ENCODE measurements around the gene DCDC2B. TPM values are rescaled to one million over a fixed set of nuclear protein-coding genes. Genes with fewer than 3 reads are reported as not detected.

DCDC2B gene
- total and polyA plus RNA-seq, 2 donors from 2014 or later: not detected

GRCh38 chr1:32195972-32196823 lies 12.7 kb upstream of the DCDC2B start:
- DNase-seq (peak in 1 of 5 donors; percentile 22), FAIRE-seq (no peak)
- no peaks in the 10 kb centered on the region for H3K9me3 ChIP-seq (ENCODE audit: control insufficient read depth in 2 of 3, insufficient read depth in 1 of 3, low read length in 3 of 3)
- peaks cover 4 to 11% (median 5%) of the 10 kb centered on the region in 3 donors for H3K4me1 ChIP-seq (ENCODE audit: control insufficient read depth in 2 of 3, insufficient read depth in 2 of 3, low read depth in 1 of 3, low read length in 3 of 3)
- TF ChIP-seq CTCF (IDR thresholded peaks at IDR 0.05; ENCODE audit: borderline replicate concordance, extremely low read depth, insufficient read depth): no peak
- H3K36me3 ChIP-seq (ENCODE audit: control insufficient read depth in 2 of 3, insufficient read depth in 3 of 3, low read length in 3 of 3): peaks cover 6 to 54% (median 38%) of the 10 kb centered on the region in 3 donors
- intact Hi-C loops (cut with DNase I): no loop called here
- no peak overlapping the region for H3K27ac ChIP-seq (ENCODE audit: low read depth in 2 of 2, low read length in 2 of 2)
- no peaks in the 10 kb centered on the region for H3K27me3 ChIP-seq (ENCODE audit: control insufficient read depth, insufficient read depth, low read length)
- H3K9ac ChIP-seq (ENCODE audit: low read length in 3 of 3): no peak overlapping the region
- H3K4me3 ChIP-seq (ENCODE audit: low read length in 3 of 3): no peak overlapping the region

GRCh38 chr1:32197074-32197473 lies 11.8 kb upstream of the DCDC2B start:
- Histone ChIP-seq H3K27ac (ENCODE audit: low read depth in 2 of 2, low read length in 2 of 2) (no peak overlapping the region), H3K4me3 (ENCODE audit: low read length in 3 of 3) (no peak overlapping the region), H3K4me1 (ENCODE audit: control insufficient read depth in 2 of 3, insufficient read depth in 2 of 3, low read depth in 1 of 3, low read length in 3 of 3) (peaks cover 4 to 11% (median 10%) of the 10 kb centered on the region in 3 donors), H3K9ac (ENCODE audit: low read length in 3 of 3) (no peak overlapping the region), H3K27me3 (ENCODE audit: control insufficient read depth, insufficient read depth, low read length) (no peaks in the 10 kb centered on the region), H3K9me3 (ENCODE audit: control insufficient read depth in 2 of 3, insufficient read depth in 1 of 3, low read length in 3 of 3) (no peaks in the 10 kb centered on the region), H3K36me3 (ENCODE audit: control insufficient read depth in 2 of 3, insufficient read depth in 3 of 3, low read length in 3 of 3) (peaks cover 4 to 45% (median 30%) of the 10 kb centered on the region in 3 donors)
- no peak for TF ChIP-seq CTCF (IDR thresholded peaks at IDR 0.05; ENCODE audit: borderline replicate concordance, extremely low read depth, insufficient read depth)
- DNase-seq (peak in 1 of 5 donors; percentile 39), FAIRE-seq (no peak)
- intact Hi-C loops (cut with DNase I): no loop called here

DNA sequence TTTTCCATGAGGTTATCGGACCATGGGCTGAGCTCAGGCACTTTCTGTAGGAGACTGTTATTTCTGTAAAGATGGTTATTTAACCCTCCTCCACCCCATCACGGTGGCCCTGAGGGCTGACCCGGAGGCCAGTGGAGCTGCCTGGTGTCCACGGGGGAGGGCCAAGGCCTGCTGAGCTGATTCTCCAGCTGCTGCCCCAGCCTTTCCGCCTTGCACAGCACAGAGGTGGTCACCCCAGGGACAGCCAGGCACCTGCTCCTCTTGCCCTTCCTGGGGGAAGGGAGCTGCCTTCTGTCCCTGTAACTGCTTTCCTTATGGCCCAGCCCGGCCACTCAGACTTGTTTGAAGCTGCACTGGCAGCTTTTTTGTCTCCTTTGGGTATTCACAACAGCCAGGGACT lies 11.1 kb upstream of the DCDC2B start:
- TF ChIP-seq CTCF (IDR thresholded peaks at IDR 0.05; ENCODE audit: borderline replicate concordance, extremely low read depth, insufficient read depth): no peak
- Histone ChIP-seq H3K4me3 (ENCODE audit: low read length in 3 of 3) (no peak overlapping the region), H3K27me3 (ENCODE audit: control insufficient read depth, insufficient read depth, low read length) (no peaks in the 10 kb centered on the region), H3K9me3 (ENCODE audit: control insufficient read depth in 2 of 3, insufficient read depth in 1 of 3, low read length in 3 of 3) (no peaks in the 10 kb centered on the region), H3K36me3 (ENCODE audit: control insufficient read depth in 2 of 3, insufficient read depth in 3 of 3, low read length in 3 of 3) (peaks cover 4 to 38% (median 23%) of the 10 kb centered on the region in 3 donors), H3K27ac (ENCODE audit: low read depth in 2 of 2, low read length in 2 of 2) (no peak overlapping the region), H3K9ac (ENCODE audit: low read length in 3 of 3) (no peak overlapping the region), H3K4me1 (ENCODE audit: control insufficient read depth in 2 of 3, insufficient read depth in 2 of 3, low read depth in 1 of 3, low read length in 3 of 3) (peaks cover 4 to 11% (median 10%) of the 10 kb centered on the region in 3 donors)
- peak in 1 of 5 donors; percentile 30 for DNase-seq
- FAIRE-seq: no peak
- intact Hi-C loops (cut with DNase I): no loop called here

All from kidney (tissue), 14 donors.